HG03520 (cell line): ENCODE data around the gene RGS7.
"Not testable (repeated sequence)": the region's sequence is repeated elsewhere in the genome, so short reads cannot be mapped to it uniquely, and the experiment has no call there.

Experiments
- ATAC-seq: cut with Tn5 transposase; IDR thresholded peaks from one replicate; pipeline ENCODE4 v1.9.1; 2021; ENCODE audit warnings: mild to moderate bottlenecking, moderate library complexity; ENCODE audit not compliant: unreplicated experiment

RGS7 gene

GRCh38 chr1:240999826-241000225 is 357.2 kb downstream of the RGS7 start:
- ATAC-seq: no peak

- ATAC-seq: no peak
Observed at GRCh38 chr1:240998441-240999015, 358.5 kb downstream of the RGS7 start.

DNA sequence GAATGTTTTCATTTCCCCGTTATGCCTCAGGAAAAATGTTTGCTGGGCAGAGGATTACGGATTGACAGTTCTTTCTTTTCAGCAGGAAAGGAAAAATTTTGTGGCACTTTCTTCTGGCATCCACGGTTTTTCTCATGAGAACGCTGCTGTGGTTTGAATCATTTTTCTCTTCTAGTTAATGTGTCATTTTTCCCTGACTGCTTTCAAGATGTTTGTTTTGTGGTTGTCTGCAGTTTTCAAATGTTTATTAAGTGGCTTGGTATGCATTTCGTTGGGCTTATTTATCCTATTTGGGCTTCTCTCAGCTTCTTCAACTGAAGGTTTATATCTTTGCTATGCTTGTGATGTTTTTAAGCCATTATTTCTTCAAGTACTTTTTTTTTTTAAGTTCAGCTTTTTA is 359.0 kb downstream of the RGS7 start:
- ATAC-seq: no peak

- ATAC-seq: no peak
Observed at GRCh38 chr1:240993004-240993403, 364.0 kb downstream of the RGS7 start.

GRCh38 chr1:240991230-240991629 is 365.8 kb downstream of the RGS7 start:
- ATAC-seq: no peak

- ATAC-seq: no peak
Observed at GRCh38 chr1:240987928-240988327, 369.1 kb downstream of the RGS7 start.

- no peak for ATAC-seq
Observed at GRCh38 chr1:240985081-240985480, 371.9 kb downstream of the RGS7 start.

- ATAC-seq: no peak
Observed at GRCh38 chr1:240980342-240980741, 376.7 kb downstream of the RGS7 start.

DNA sequence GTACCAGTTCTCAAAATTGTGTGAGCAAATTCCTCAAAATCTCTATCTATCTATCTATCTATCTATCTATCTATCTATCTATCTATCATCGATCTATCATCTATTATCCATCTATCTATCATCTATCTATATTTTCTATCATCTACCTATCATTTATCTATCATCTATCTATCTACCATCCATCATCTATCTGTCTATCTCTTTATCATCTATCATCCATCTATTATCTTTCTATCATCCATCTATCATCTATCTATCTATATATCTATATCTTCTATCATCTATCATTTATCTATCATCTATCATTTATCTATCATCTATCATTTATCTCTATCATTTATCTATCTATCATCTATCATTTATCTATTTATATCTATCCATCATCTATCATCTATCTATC is 380.3 kb downstream of the RGS7 start:
- no peak for ATAC-seq

GRCh38 chr1:240973875-240974274 is 383.1 kb downstream of the RGS7 start:
- no peak for ATAC-seq

- not testable (repeated sequence) for ATAC-seq
Observed at GRCh38 chr1:240972059-240972458, 384.9 kb downstream of the RGS7 start.

DNA sequence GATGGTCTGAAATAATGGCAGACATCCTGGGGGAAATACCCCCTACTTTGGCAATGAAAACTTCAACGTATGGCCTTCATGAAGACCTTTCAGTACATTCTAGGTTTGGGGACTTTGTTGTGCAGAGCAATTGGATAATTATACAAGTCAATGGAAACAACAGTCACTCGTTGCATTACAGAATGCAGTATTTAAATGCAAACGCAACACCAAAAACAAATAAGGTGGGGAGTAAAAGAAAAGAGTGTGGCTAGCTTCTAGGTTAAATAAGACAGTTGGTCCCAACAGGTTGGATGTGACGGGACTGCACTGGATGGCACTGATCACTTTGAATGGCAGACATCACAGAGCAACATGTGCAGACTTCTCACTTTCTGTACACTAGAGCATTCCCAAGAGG is 386.8 kb downstream of the RGS7 start:
- ATAC-seq: no peak

GRCh38 chr1:240968864-240969263 is 388.1 kb downstream of the RGS7 start:
- no peak for ATAC-seq

DNA sequence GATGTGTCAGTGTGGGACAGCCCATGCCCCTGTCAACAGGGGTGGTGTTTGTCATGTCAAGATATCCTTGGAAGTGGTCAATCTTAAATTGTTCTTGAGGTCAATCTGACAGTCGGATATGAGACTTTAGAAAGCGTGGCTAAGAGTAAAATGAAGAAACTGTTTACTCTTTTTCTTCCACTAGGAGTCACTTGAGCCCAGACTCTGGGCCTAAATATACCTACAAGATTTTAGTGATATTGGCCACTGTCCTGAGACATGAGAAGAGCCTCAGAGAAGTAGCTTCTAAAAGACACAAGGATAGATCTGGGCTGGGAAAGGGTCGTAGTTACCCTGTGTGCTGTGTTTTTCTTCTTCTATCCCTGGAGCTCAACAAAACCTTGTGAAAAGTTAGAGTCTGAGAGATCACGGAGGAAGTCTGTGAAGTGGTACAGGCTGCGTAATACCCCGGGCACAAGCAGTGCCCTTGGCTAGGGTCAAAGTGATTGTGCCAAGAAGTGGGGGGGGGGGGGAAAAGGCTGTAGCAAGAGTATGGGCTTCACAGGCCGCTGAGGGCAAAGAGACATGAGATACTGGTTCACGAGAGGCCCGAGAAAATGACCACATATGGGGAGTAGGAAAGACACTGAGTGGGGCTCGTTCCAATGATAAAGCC is 389.8 kb downstream of the RGS7 start:
- no peak for ATAC-seq

DNA sequence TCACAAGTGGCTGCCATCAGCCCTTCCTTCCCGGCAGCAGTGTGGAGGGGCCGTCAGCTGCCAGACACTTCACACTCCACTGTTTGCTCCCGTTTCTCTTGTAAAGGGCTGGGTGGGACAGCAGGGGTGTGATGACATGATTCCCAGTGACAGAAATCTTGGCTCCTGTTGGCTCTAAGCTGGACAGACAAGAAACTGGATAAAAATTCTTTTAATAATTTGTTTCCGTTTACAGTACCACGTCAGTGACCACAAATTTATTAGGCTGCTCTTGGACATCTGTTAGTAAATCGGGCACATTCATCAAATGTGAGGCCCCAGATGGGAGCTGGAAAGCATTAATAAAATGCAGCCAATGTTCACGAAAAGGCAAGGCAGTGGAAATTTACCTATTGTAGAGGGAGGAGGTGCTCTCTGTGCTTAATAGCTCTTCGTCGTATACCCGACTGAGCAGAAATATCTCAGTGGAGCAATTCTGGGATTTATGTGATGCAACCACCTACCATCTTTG is 391.4 kb downstream of the RGS7 start:
- no peak for ATAC-seq

GRCh38 chr1:240962086-240962485 is 394.9 kb downstream of the RGS7 start:
- no peak for ATAC-seq

DNA sequence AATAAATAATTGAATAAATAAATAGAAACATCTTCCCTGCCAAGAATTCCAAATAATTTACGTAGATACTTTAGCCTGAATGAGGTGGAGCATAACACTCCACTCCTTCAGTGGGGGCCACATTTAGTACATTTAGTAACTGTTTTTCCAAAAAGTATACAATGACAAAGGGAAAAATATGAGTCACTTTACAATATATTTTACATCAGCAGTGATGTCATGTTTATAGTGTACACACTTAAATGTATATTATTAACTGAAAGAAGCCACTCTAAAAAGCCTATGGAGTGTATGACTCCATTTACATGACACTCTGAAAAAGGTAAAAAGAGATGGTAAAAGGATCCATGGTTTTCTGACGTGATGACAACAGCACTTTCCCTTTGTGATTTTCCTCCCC is 400.6 kb downstream of the RGS7 start:
- ATAC-seq: no peak

GRCh38 chr1:240956020-240956419 is 401.0 kb downstream of the RGS7 start:
- no peak for ATAC-seq

- no peak for ATAC-seq
Observed at GRCh38 chr1:240947438-240948224, 409.4 kb downstream of the RGS7 start.

GRCh38 chr1:240946926-240947325 is 410.1 kb downstream of the RGS7 start:
- ATAC-seq: peak; percentile 68

DNA sequence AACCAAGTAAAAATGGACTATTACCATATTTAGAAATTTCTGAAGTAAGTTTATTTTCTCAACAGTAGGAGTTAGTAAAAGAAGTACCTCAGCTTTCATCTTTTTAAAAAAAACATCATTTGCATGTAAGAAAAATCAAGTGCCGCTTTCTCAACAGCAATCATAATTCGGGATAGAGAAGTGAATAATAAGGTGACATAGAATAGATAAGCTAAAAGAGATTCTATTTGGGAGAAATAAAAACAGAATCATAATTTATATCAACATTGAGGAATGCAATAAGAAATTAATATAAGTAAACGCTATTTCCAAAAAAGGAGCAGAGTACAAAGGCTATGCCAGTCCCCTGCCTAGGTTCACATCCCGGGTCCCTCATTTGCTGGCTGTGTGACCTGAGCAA is 414.1 kb downstream of the RGS7 start:
- ATAC-seq: no peak
